GM19351 (cell line): ENCODE results near the gene CTSW.
"Not testable (repeated sequence)": the region's sequence is repeated elsewhere in the genome, so short reads cannot be mapped to it uniquely, and the experiment has no call there.

Experiments used
- ATAC-seq: cut with Tn5 transposase; IDR thresholded peaks from one replicate; pipeline ENCODE4 v1.9.1; 2021; ENCODE audit warnings: mild to moderate bottlenecking, moderate library complexity; ENCODE audit not compliant: unreplicated experiment

Gene CTSW

GRCh38 chr11:65883786-65884715 lies 4.4 kb downstream of the CTSW start:
- ATAC-seq: no peak

- no peak for ATAC-seq
These were observed 5.1 kb downstream of the CTSW start for GRCh38 chr11:65884716-65885092.

- ATAC-seq: no peak
These were observed 5.6 kb downstream of the CTSW start for GRCh38 chr11:65885231-65885630.

GRCh38 chr11:65885808-65886536 lies 6.3 kb downstream of the CTSW start:
- ATAC-seq: no peak

DNA sequence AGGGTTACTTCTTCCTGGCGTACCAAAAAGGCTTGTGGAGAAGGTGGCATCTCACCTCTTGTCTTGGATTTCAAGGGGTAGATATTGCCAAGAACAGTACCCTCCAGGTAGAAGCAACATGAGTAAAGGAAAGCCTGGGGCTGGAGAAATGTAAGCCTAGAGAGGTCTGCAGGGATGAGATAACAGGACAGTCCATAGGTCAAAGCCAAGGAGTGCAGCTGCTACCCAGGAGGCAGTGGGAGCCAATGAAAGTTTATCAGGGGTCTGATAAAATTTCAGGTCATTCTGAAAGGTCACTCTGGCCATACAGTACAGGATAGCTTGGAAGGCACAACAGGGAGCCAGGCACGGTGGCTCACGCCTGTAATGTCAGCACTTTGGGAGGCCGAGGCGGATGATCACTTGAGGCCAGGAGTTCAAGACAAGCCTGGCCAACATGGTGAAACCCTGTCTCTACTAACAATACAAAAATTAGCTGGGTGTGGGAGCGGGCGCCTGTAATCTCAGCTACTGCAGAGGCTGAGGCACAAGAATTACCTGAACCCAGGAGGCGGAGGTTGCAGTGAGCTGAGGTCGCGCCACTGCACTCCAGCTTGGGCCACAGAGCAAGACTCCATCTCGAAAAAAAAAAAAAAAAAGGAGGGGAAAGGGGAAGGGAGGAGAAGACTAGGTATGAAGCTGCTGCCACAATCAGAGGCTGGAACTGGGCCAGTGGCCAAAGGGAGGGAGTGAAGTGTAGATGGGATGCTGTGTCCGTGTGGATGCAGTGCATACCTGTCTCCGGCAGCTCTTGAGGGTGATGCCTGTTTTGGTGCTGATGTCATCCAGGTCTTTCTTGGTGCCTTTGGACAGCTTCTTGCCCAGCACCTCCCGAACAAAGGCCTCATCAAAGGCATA lies 7.4 kb downstream of the CTSW start:
- ATAC-seq: no peak

GRCh38 chr11:65887723-65888162 lies 8.1 kb downstream of the CTSW start:
- no peak for ATAC-seq

DNA sequence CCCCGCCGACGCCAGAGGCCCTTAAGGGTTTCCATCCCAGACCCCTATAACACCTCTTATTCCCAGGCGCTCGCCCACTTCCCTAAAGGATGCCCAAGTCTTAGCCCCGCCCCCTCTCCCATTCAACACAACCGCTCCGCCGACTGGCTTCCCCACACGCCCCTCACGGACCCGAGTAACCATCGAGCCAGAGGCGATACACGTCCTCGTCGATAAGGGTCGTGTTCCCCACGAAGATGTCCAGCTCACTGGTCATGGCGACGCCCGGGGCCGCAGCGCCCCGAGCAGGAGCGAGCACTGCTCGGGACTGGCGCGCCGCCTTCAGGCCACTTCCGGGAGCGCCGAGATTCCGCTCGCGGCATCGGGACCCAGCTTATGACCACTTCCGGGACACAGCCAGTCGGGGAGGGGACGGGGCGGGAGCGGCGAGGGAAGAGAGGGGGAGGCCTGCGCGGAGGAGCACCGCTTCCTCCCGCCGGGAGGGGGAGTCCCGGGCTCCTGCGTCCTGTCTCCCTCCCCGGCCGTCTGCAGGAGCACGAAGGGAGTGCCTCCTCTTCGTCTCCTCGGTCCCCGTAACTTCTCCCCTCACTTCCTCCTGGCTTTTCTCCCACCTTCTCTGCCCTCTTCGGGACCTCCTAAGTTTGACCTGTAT lies 8.7 kb downstream of the CTSW start, which contains the start of gene FIBP:
Gene FIBP (minus strand): TSS at position 309 of the 652 bp plus-strand sequence. CDS start 53 bp downstream, at position 256.
- ATAC-seq: peak; percentile 40

DNA sequence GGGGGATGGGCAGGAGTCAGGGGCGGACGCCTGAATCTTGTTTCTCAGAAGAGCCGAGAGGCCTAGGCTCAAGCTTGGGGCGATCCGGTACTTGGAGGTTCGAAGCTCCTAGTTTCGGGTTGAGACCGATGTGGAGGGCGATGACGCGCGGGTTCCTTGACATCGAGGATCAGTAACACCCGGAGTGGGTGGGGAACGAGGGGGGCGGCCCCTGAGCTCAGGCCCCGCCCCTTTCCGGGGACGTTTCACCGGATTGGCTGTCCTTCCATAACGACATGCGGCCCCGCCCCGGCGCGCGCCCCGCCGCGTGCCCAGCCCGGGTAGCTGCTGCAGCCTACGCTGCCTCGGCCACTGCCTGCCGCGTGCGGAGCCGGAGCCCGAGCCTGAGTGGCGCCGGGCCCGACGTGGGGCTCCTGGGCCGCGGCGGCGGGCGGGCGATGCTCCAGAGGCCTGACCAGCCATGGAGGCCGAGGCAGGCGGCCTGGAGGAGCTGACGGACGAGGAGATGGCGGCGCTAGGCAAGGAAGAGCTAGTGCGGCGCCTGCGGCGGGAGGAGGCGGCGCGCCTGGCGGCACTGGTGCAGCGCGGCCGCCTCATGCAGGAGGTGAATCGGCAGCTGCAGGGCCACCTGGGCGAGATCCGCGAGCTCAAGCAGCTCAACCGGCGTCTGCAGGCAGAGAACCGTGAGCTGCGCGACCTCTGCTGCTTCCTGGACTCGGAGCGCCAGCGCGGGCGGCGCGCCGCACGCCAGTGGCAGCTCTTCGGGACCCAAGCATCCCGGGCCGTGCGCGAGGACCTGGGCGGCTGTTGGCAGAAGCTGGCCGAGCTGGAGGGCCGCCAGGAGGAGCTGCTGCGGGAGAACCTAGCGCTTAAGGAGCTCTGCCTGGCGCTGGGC lies 10.9 kb downstream of the CTSW start, which contains the start of gene CCDC85B:
Gene CCDC85B (plus strand): TSS at position 350 of the 895 bp plus-strand sequence. CDS start 111 bp downstream, at position 461.
- ATAC-seq: no peak

DNA sequence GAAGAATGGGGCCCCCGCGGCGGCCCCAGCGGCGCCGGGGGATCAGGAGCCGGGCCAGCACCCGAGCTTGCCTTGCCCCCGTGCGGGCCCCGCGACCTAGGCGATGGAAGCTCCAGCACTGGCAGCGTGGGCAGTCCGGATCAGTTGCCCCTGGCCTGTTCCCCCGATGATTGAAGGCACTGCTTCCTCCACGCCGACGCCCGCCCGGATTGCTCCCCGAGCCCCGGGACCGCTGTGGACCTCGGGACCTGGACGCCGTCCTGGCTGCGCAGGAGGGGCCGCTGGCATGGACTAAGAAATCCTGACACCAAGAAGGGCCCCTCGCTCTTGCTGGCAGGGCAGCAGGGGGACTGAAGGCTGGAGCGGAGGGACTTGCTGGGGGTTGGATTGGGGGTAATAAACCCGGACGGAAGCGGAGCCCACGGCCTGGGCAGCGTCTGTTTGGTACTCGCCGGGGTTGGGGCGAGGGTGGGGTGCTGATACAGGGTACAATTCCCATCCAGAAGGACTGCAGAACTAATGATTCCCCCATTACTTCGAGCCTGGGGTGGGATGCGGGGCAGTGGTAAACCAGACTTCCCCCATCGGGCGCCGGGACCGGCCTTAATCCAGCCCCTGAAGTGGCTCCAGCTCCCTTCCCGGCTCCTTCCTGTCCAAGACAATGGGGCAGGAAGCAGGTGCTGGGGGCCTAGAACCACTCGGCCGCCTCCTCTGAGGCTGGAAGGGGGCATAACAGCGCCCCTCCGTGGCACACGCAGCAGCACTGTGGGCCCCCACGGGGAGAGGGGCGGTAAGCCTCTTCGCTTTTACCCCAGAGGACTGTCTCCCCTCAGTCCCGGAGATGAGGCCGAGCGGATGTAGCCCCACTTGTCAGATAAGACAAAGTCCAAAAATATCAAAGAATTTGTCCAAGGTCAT lies 11.8 kb downstream of the CTSW start:
- no peak for ATAC-seq

DNA sequence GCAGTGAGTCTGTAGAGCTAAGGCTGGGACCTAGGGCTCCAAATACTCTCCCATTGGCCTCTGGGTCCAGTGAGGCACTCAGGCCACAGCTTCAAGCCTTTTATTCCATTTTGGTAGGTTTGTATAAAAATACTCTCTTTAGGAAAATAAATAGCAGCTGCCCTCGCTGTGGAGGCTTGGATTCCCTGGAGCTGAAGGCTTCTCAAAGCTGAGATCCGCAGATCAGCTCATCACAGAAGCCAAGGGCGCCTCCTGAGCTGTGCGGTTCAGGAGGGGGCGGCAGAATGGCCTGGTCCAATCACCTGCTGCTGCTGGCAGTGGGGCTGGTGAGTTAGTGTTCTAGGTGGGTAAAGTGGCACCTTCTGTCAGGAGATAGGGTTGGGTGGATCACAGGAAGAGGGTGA lies 12.5 kb downstream of the CTSW start:
- ATAC-seq: not testable (repeated sequence)

- no peak for ATAC-seq
These were observed 13.2 kb downstream of the CTSW start for GRCh38 chr11:65892661-65893317.

- ATAC-seq: no peak
These were observed 14.5 kb downstream of the CTSW start for GRCh38 chr11:65894034-65894591.

DNA sequence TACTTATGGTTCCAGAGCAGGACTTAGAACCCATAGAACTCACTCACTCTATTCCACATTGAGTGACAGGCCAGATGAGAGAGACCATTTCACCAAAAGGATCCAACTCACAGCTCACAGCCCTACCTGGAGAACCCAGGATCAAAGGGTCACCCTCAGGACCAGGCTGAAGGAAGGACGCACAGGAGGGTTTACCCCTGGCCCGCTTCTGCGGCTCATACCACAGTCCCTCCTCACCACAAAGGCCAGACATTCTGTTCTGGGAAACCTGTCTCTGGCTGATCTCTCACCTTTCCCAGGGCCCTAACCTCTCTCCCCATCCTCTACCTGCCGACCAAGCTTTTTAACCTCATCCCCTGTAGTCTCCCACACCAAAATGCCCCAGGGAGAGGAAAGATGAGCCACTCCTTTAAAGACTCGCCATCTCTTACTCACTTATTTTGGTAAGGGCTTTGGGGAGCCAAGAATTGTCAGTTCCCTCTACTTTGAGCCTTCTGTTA lies 15.9 kb downstream of the CTSW start:
- ATAC-seq: no peak

- no peak for ATAC-seq
These were observed 16.7 kb downstream of the CTSW start for GRCh38 chr11:65896034-65896999.

DNA sequence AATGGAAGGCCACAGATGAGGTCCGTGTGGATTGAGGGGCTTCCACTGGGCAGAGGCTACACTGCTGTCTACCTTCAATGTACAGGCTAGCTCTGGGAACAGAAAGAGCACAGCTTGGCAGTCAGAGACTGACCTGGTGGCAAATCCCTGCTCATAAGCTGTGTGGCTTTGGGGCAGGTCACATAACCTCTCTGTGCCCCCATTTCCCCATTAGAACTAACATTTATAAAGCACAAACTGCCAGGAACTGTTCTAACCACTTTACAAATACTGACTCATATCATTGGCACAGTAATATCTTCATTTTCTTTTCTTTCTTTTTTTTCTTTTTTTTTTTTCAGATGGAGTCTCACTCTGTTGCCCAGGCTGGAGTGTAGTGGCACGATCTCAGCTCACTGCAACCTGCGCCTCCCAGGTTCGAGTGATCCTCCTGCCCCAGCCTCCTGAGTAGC lies 17.4 kb downstream of the CTSW start:
- no peak for ATAC-seq
